ENCODE measurements around the gene PCP4L1.

The PCP4L1 gene

DNA sequence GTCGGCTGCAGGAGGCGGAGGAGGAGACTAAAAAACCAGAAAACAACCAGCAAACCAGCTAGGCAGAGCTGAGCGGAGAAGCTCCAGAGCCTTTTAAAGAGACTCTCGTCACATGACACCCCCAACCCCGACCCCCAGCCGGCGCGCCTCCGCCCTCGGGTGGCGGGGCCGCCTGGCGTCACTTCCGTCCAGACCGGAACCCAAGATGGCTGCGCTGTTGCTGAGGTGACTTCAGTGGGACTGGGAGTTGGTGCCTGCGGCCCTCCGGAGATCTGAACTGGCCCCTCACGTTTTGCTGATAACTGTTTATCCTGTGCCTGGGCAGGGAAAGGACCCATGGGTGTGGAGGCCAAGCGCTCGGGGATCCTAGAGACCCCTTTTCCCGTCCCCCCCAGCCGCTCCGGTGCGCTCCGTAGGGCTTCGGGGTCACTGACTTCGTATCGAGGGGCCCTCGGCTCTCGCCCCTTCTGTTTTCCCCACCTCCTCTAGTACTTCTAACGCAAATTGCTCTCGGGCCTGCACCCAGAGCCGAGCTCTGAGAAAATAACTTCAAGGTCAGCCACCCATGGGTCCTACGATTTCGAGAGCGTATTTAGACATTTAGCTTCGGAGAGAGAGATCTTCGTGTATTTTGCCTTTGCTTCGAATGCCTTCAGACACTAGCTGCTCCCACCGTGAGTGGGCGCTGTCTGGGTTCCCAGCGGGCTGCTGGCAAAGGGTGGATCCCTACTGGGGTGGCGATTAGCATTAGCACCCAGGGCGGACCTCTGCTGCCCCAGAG lies 55.8 kb downstream of the PCP4L1 start, which contains the start of gene SDHC:
TSS of gene SDHC (plus strand) at position 181 of the 781 bp plus-strand sequence. CDS start at position 206, 25 bp downstream.
- DNase-seq (ENCODE audit: low read depth, low spot score) = peak; percentile 96

- peak; percentile 78 for DNase-seq (ENCODE audit: low read depth, low spot score)
Observed at GRCh38 chr1:161315841-161316674, 57.5 kb downstream of the PCP4L1 start.

DNA sequence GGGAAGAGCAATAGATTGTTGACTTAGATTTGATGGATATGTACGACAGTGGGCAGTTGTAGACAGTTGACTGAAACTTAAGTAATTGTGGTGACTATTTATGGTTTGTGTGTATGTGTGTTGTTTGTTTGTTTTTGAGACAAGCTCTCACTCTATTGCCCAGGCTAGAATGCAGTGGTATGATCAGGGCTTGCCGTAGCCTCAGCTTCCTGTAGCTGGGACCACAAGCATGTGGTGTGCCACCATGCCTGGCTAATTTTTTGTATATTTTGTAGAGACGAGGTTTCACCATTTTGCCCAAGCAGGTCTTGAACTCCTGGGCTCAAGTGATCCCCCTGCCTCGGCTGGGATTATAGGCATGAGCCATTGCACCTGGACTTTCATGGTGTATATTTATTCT lies 65.5 kb downstream of the PCP4L1 start:
- no peak for DNase-seq (ENCODE audit: low read depth, low spot score)

GRCh38 chr1:161330346-161330745 lies 71.8 kb downstream of the PCP4L1 start:
- DNase-seq (ENCODE audit: low read depth, low spot score) = no peak

DNA sequence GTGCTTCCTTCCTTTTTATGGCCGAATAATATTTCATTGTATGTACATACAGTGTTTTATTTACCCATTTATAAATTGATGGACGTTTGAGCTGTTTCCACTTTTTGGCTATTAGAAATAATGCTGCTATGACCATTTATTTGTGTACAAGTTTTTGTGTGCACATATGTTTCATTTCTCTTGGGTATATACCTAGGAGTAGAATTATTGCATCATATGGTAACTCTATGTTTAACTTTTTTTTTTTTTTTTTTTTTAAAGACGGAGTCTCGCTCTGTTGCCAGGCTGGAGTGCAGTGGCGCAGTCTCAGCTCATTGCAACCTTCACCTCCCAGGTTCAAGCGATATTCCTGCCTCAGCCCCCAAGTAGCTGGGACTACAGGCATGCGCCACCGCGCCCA lies 74.6 kb downstream of the PCP4L1 start:
- DNase-seq (ENCODE audit: low read depth, low spot score) = no peak
